HepG2 (cell line): ENCODE data around the gene PTPMT1. TPM values are rescaled to one million over a fixed set of nuclear protein-coding genes. Genes with fewer than 3 reads are reported as not detected.
A peak's percentile ranks its signal among the peaks of the same experiment; 100 is the strongest.

Source experiments
- CCDC6 ChIP-seq: sonication (generic); formaldehyde crosslinking; IDR thresholded peaks from 2 replicates; pipeline ENCODE4 v1.8.1; 2022; ENCODE audit warnings: mild to moderate bottlenecking, missing genetic modification reagents, moderate library complexity
- DNMT1 ChIP-seq: sonication (generic); formaldehyde crosslinking; IDR thresholded peaks from 2 replicates; pipeline ENCODE4 v1.5.1; 2020; ENCODE audit warnings: mild to moderate bottlenecking, missing genetic modification reagents
- JDP2 ChIP-seq: sonication (generic); formaldehyde crosslinking; IDR thresholded peaks from 2 replicates; pipeline ENCODE4 v1.8.1; 2022; ENCODE audit warnings: missing genetic modification reagents, borderline replicate concordance
- KDM2A ChIP-seq: sonication (generic); formaldehyde crosslinking; IDR thresholded peaks from 2 replicates; pipeline ENCODE4 v1.4.0; 2020; ENCODE audit warnings: low read depth, missing genetic modification reagents, borderline replicate concordance
- MAFF ChIP-seq: IDR thresholded peaks from 2 replicates; pipeline ENCODE4 v1.6.1; 2011; ENCODE audit warnings: low read depth, low read length, improper control_type of control experiment
- MED8 ChIP-seq: sonication (generic); formaldehyde crosslinking; IDR thresholded peaks from 2 replicates; pipeline ENCODE4 v1.8.1; 2023; ENCODE audit warnings: mild to moderate bottlenecking, missing genetic modification reagents; ENCODE audit not compliant: insufficient replicate concordance
- NCOA2 ChIP-seq: sonication (generic); formaldehyde crosslinking; IDR thresholded peaks from 2 replicates; pipeline ENCODE4 v1.8.0; 2022; ENCODE audit warnings: inconsistent platforms
- POLR2G ChIP-seq: fragments of 200-400 bp; formaldehyde crosslinking; IDR thresholded peaks from 2 replicates; pipeline ENCODE4 v1.6.1; 2018; ENCODE audit warnings: mild to moderate bottlenecking, low read depth, low read length, moderate library complexity
- RAD21 ChIP-seq: fragments of 450-650 bp; formaldehyde crosslinking; IDR thresholded peaks from 2 replicates; pipeline ENCODE4 v1.5.0; 2020; ENCODE audit warnings: mild to moderate bottlenecking
- SIN3B ChIP-seq: fragments of 150-350 bp; IDR thresholded peaks from 2 replicates; pipeline ENCODE4 v1.6.1; 2014; ENCODE audit warnings: low read length
- SNAI1 ChIP-seq: sonication (generic); formaldehyde crosslinking; IDR thresholded peaks from 2 replicates; pipeline ENCODE4 v1.5.0; 2020; ENCODE audit warnings: mild to moderate bottlenecking, missing genetic modification reagents, borderline replicate concordance
- ZBTB42 ChIP-seq: sonication (generic); formaldehyde crosslinking; IDR thresholded peaks from 2 replicates; pipeline ENCODE4 v1.5.0; 2020; ENCODE audit warnings: mild to moderate bottlenecking, missing genetic modification reagents
- ZFP1 ChIP-seq: IDR thresholded peaks from 2 replicates; pipeline ENCODE4 v1.6.1; 2016
- ZNF142 ChIP-seq: sonication (generic); formaldehyde crosslinking; IDR thresholded peaks from 2 replicates; pipeline ENCODE4 v1.4.0; 2020; ENCODE audit warnings: missing genetic modification reagents
- ZNF143 ChIP-seq: sonication (generic); formaldehyde crosslinking; IDR thresholded peaks from 2 replicates; pipeline ENCODE4 v1.4.0; 2020; ENCODE audit warnings: missing genetic modification reagents
- ZNF280D ChIP-seq: sonication (generic); formaldehyde crosslinking; IDR thresholded peaks from 2 replicates; pipeline ENCODE4 v1.5.1; 2020; ENCODE audit warnings: mild to moderate bottlenecking, missing genetic modification reagents
- ZNF550 ChIP-seq: sonication (generic); formaldehyde crosslinking; IDR thresholded peaks from 2 replicates; pipeline ENCODE4 v1.4.0; 2020; ENCODE audit warnings: mild to moderate bottlenecking, missing genetic modification reagents, borderline replicate concordance
- ZNF615 ChIP-seq: sonication (generic); formaldehyde crosslinking; IDR thresholded peaks from 2 replicates; pipeline ENCODE4 v1.5.0; 2020; ENCODE audit warnings: mild to moderate bottlenecking, missing genetic modification reagents, borderline replicate concordance
- ZNF644 ChIP-seq: IDR thresholded peaks from 2 replicates; pipeline ENCODE4 v1.6.1; 2016; ENCODE audit warnings: low read depth
- polyA plus RNA-seq, 8 experiments: library from polyadenylated mRNA; depleted of rRNA in 3 of 8; stranded (reverse) in 7 of 8; unstranded in 1 of 8; fragments of >200 nt; fragmentation: Illumina TruSeq in 4 of 8; extraction: Trizol in 4 of 8; gene quantifications; 2 replicates each; pipeline versions ENCODE4 v1.2.1 to v1.2.3, GENCODE V29; 2011 to 2016; ENCODE audit warnings: low read depth in 4 of 8, missing spikeins in 1 of 8, mixed read lengths in 1 of 8; ENCODE audit not compliant: insufficient read depth in 1 of 8
- total RNA-seq, 5 experiments: library from RNA; depleted of rRNA; stranded (reverse); fragments of >200 nt; fragmentation: Illumina TruSeq; extraction: Trizol; gene quantifications; 2 replicates each; pipeline ENCODE4 v1.2.3, GENCODE V29; 2016; ENCODE audit warnings: low read depth in 1 of 5
- TF ChIP-seq, protein P1 (sequence below): sonication (generic); formaldehyde crosslinking; conservative IDR thresholded peaks from 2 replicates; pipeline ENCODE4 v1.8.0; 2022; ENCODE audit warnings: low read depth, missing genetic modification reagents

Gene PTPMT1
- total and polyA plus RNA-seq, 2 of the 13 experiments (the other 11 are each of a cell fraction or from before 2014, with no cell fraction given) = 55.6 to 129 TPM

DNA sequence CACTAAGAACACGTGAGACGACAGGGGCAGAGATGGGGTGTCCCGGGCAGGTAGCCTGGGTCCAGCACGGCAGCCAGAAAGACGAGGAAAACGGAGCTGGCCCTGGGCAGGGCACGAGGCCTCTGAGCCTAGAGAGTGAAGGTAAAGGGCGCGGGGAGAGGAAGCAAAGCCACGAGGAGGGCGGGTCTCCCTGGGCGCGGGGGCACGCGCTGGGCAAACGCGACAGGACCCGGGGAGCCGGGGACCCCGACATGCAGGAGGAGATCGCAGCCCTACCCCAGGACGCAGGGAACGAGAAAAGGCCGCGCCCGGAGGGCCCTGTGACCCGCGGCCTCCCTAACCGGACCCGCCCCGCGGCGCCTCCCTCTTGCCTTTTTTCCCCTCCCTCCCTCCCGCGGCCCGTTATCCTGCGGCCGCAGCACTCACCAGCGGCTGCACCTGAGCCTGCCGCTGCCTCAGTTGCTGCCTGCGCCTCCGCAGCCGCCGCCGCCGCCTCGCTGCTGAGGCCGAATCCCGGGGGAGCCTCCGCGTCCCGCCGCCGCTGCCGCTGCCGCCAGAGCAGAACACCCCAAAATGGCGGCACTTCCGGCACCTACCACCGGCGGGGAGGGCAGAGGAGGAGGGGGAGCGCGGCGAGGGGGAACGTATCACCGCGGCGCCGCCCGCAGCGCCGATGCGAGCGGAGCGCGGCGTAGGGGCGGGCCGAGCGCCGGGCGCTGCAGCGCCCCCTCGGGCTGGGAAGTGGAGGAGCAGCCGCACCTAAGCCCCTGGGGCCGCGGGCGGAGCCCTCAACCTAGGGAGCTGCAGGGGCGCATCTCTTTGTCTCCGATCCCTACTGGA, 12.6 kb upstream of the PTPMT1 start, which contains the start of gene CELF1 (continued):
- TF ChIP-seq DNMT1 (CRISPR knock-in tag) = 0 out of 2 replicates have a peak, but pooled peaks have one; percentile 80
- peak; percentile 88 for TF ChIP-seq KDM2A (CRISPR knock-in tag)
- TF ChIP-seq, protein P1, sequence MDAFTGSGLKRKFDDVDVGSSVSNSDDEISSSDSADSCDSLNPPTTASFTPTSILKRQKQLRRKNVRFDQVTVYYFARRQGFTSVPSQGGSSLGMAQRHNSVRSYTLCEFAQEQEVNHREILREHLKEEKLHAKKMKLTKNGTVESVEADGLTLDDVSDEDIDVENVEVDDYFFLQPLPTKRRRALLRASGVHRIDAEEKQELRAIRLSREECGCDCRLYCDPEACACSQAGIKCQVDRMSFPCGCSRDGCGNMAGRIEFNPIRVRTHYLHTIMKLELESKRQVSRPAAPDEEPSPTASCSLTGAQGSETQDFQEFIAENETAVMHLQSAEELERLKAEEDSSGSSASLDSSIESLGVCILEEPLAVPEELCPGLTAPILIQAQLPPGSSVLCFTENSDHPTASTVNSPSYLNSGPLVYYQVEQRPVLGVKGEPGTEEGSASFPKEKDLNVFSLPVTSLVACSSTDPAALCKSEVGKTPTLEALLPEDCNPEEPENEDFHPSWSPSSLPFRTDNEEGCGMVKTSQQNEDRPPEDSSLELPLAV = no peak
- TF ChIP-seq ZNF550 = 0 out of 2 replicates have a peak, but pooled peaks have one; percentile 79
- TF ChIP-seq MAFF = no peak
- peak; percentile 71; the same call in 1 of the 2 replicates for TF ChIP-seq ZNF142 (CRISPR knock-in tag)
- TF ChIP-seq RAD21 (CRISPR knock-in tag) = peak; percentile 63
- TF ChIP-seq ZNF644 (CRISPR knock-in tag) = peak; percentile 96
- peak; percentile 36; the same call in 1 of the 2 replicates for TF ChIP-seq ZBTB42 (CRISPR knock-in tag)
- no peak for TF ChIP-seq JDP2 (CRISPR knock-in tag)
- TF ChIP-seq ZNF280D (CRISPR knock-in tag) = no peak; the same call in 1 of the 2 replicates
- TF ChIP-seq NCOA2 (CRISPR knock-in tag) = no peak
- TF ChIP-seq ZFP1 (CRISPR knock-in tag) = no peak
- peak; percentile 83 for TF ChIP-seq POLR2G
- TF ChIP-seq SNAI1 = peak; percentile 62; the same call in 1 of the 2 replicates
- TF ChIP-seq CCDC6 (CRISPR knock-in tag) = peak; percentile 75
- TF ChIP-seq SIN3B = no peak
- TF ChIP-seq ZNF615 = no peak
- TF ChIP-seq MED8 (CRISPR knock-in tag) = peak; percentile 30
- peak; percentile 18; the same call in 1 of the 2 replicates for TF ChIP-seq ZNF143 (CRISPR knock-in tag)
